K562 (cell line): ENCODE results near the gene DHX32. TPM values are rescaled to one million over a fixed set of nuclear protein-coding genes. Genes with fewer than 3 reads are reported as not detected.
A peak's percentile ranks its signal among the peaks of the same experiment; 100 is the strongest.

ENCODE experiments used
- ATAC-seq: fragments of 200-7000 bp; cut with Tn5 transposase; 3 replicates; pipeline ENCODE4 v1.9.1; 2020; ENCODE audit warnings: moderate library complexity
- BruUV-seq: library from RNA; stranded (reverse); fragments of 400-500 nt; replicated peaks from 2 replicates; lab custom pipeline; 2021; lab: Mats Ljungman, UMichigan
- CTCF ChIA-PET: fragments of 300-600 bp; formaldehyde crosslinking; extraction: SDS; loops from one replicate; lab custom pipeline; 2021; ENCODE audit warnings: low intra/inter-chr PET ratio; lab: Yijun Ruan, JAX
- POLR2A ChIA-PET: fragments of 300-600, 350-650 bp; sonication (Branson Sonifier 250); formaldehyde crosslinking; extraction: SDS; loops from one replicate; lab custom pipeline; 2021; ENCODE audit warnings: antibody characterized with exemption, inconsistent platforms; lab: Yijun Ruan, JAX
- DNase-seq, 4 experiments: peaks; one replicate each; pipeline versions ENCODE4 v3.0.0 to v3.0.0-alpha.2; 2011 to 2018; ENCODE audit warnings: low spot score in 3 of 4, mixed read lengths in 3 of 4; ENCODE audit errors: extremely low read depth in 1 of 4
- FAIRE-seq: peaks from 2 replicates; lab custom pipeline; 2011; peaks lifted over from hg19 to GRCh38; lab: Jason Lieb, UNC
- H2AFZ ChIP-seq: 2 replicates; pipeline ENCODE4 v1.6.0; 2011; ENCODE audit warnings: low read depth, low read length, control low read depth, inconsistent platforms
- H3K27ac ChIP-seq: fragments of 200-600 bp; 3 replicates; pipeline ENCODE4 v1.8.0; 2011; ENCODE audit warnings: low read depth, mild to moderate bottlenecking, control low read depth, inconsistent platforms, low read length, moderate library complexity, mixed read lengths; ENCODE audit errors: extremely low read depth
- H3K27me3 ChIP-seq, 2 experiments: fragments of 300-600 bp in 1 of 2; 2 replicates in 1 of 2; 3 replicates in 1 of 2; pipeline versions ENCODE4 v1.6.0 to v1.8.0; 2011; ENCODE audit warnings: inconsistent platforms in 2 of 2, low read length in 2 of 2, mild to moderate bottlenecking in 1 of 2, mixed read lengths in 1 of 2, moderate library complexity in 1 of 2; ENCODE audit not compliant: control insufficient read depth in 2 of 2, insufficient read depth in 2 of 2
- H3K36me3 ChIP-seq: fragments of 300-600 bp; 3 replicates; pipeline ENCODE4 v1.8.0; 2011; ENCODE audit warnings: mild to moderate bottlenecking, low read length, inconsistent platforms; ENCODE audit not compliant: control insufficient read depth, insufficient read depth
- H3K4me1 ChIP-seq, 2 experiments: fragments of 200-600 bp in 1 of 2; replicated peaks in 1 of 2; 2 replicates in 1 of 2; 3 replicates in 1 of 2; pipeline versions ENCODE4 v1.5.1 to v1.8.0; 2011; ENCODE audit warnings: inconsistent platforms in 2 of 2, low read length in 2 of 2, mild to moderate bottlenecking in 1 of 2, mixed read lengths in 1 of 2, moderate library complexity in 1 of 2; ENCODE audit not compliant: control insufficient read depth in 2 of 2, insufficient read depth in 2 of 2
- H3K4me2 ChIP-seq: 2 replicates; pipeline ENCODE4 v1.6.1; 2011; ENCODE audit warnings: low read length, control low read depth, inconsistent platforms, mixed read lengths; ENCODE audit not compliant: insufficient read depth
- H3K4me3 ChIP-seq: fragments of 200-600 bp; sonication (generic), shearing (Covaris generic); 2 replicates; pipeline ENCODE4 v1.5.1; 2016; ENCODE audit warnings: control low read depth, inconsistent platforms
- H3K79me2 ChIP-seq: fragments of 200-600 bp; 3 replicates; pipeline ENCODE4 v1.8.0; 2011; ENCODE audit warnings: low read length, inconsistent platforms; ENCODE audit not compliant: control insufficient read depth, insufficient read depth
- H3K9ac ChIP-seq, 2 experiments: 2 replicates each; pipeline versions ENCODE4 v1.6.0 to v1.6.1; 2011; ENCODE audit warnings: low read depth in 2 of 2, low read length in 2 of 2, control low read depth in 1 of 2, inconsistent platforms in 1 of 2, mild to moderate bottlenecking in 1 of 2, mixed read lengths in 1 of 2; ENCODE audit not compliant: insufficient read depth in 1 of 2
- H3K9me1 ChIP-seq: one replicate; pipeline ENCODE4 v1.6.0; 2011; ENCODE audit warnings: inconsistent platforms, mild to moderate bottlenecking, low read length, moderate library complexity; ENCODE audit not compliant: control insufficient read depth, insufficient read depth
- H3K9me3 ChIP-seq: replicated peaks from 2 replicates; pipeline ENCODE4 v1.5.1; 2011; ENCODE audit warnings: low read depth, low read length, inconsistent platforms; ENCODE audit not compliant: control insufficient read depth, insufficient read depth
- H4K20me1 ChIP-seq: replicated peaks from 2 replicates; pipeline ENCODE4 v1.6.1; 2011; ENCODE audit warnings: low read length, inconsistent platforms, mixed read lengths; ENCODE audit not compliant: control insufficient read depth, insufficient read depth
- ATF2 ChIP-seq: sonication (generic); formaldehyde crosslinking; IDR thresholded peaks from 2 replicates; pipeline ENCODE4 v1.8.1; 2022; ENCODE audit warnings: missing genetic modification reagents
- BRD9 ChIP-seq: fragments of 450-650 bp; IDR thresholded peaks from 2 replicates; pipeline ENCODE4 v1.6.1; 2018; ENCODE audit warnings: low read depth; ENCODE audit not compliant: partially characterized antibody
- CBFA2T3 ChIP-seq: fragments of 450-650 bp; IDR thresholded peaks from 2 replicates; pipeline ENCODE4 v1.6.1; 2017
- E2F5 ChIP-seq: sonication (generic); formaldehyde crosslinking; IDR thresholded peaks from 2 replicates; pipeline ENCODE4 v1.8.0; 2022; ENCODE audit warnings: mild to moderate bottlenecking, missing genetic modification reagents
- EGR1 ChIP-seq: fragments of 450-650 bp; conservative IDR thresholded peaks from 2 replicates; pipeline ENCODE4 v1.6.1; 2017; ENCODE audit warnings: mild to moderate bottlenecking
- GABPA ChIP-seq: fragments of 200-800 bp; sonication (Bioruptor generic); conservative IDR thresholded peaks from 2 replicates; pipeline ENCODE4 v1.6.1; 2016; ENCODE audit warnings: low read depth, missing genetic modification characterization, missing compliant biosample characterization
- IRF9 ChIP-seq: fragments of 450-650 bp; IDR thresholded peaks from 2 replicates; pipeline ENCODE4 v1.6.1; 2016; ENCODE audit warnings: missing biosample characterization, missing genetic modification characterization
- JUNB ChIP-seq: fragments of 450-650 bp; formaldehyde crosslinking; conservative IDR thresholded peaks from 2 replicates; pipeline ENCODE4 v1.4.0; 2020; ENCODE audit warnings: mild to moderate bottlenecking
- KAT7 ChIP-seq: sonication (generic); formaldehyde crosslinking; IDR thresholded peaks from 2 replicates; pipeline ENCODE4 v1.8.0; 2022; ENCODE audit warnings: missing genetic modification reagents, mild to moderate bottlenecking, borderline replicate concordance
- NCOR1 ChIP-seq: fragments of 450-650 bp; IDR thresholded peaks from 2 replicates; pipeline ENCODE4 v1.6.1; 2016; ENCODE audit warnings: mild to moderate bottlenecking, moderate library complexity
- TBP ChIP-seq: optimal IDR thresholded peaks from 2 replicates; pipeline ENCODE3; 2011; ENCODE audit warnings: low read depth, low read length, improper control_type of control experiment
- TFAP4 ChIP-seq: sonication (generic); formaldehyde crosslinking; IDR thresholded peaks from 2 replicates; pipeline ENCODE4 v1.8.0; 2022; ENCODE audit warnings: missing genetic modification reagents, mild to moderate bottlenecking, moderate library complexity, borderline replicate concordance
- ZNF146 ChIP-seq: IDR thresholded peaks from one replicate; pipeline ENCODE4 v1.6.1; 2018; ENCODE audit warnings: missing compliant biosample characterization; ENCODE audit not compliant: unreplicated experiment
- ZNF311 ChIP-seq: fragments of 250-450 bp; sonication (Bioruptor Pico); IDR thresholded peaks from 2 replicates; pipeline ENCODE4 v1.4.0; 2020; ENCODE audit warnings: mild to moderate bottlenecking, moderate library complexity
- ZNF347 ChIP-seq: fragments of 450-650 bp; formaldehyde crosslinking; IDR thresholded peaks from 2 replicates; pipeline ENCODE4 v1.4.0; 2020; ENCODE audit warnings: low read depth, mild to moderate bottlenecking, moderate library complexity
- WGBS: fragments of 100-300 bp; shearing (Covaris generic); methylation state at CpG from one replicate; pipeline ENCODE4 v1.1.6; 2016; ENCODE audit warnings: low coverage, mixed read lengths; ENCODE audit not compliant: insufficient coverage; ENCODE audit errors: missing lambda C conversion rate; 5-methylcytosine and 5-hydroxymethylcytosine counted together
- in situ Hi-C: fragments of 300-500 bp; cut with MboI; formaldehyde crosslinking; loops from 4 replicates; pipeline ENCODE4 v1.15.0; 2018; ENCODE audit warnings: inconsistent platforms, mixed read lengths
- intact Hi-C: fragments of 100-400 bp; cut with micrococcal nuclease; formaldehyde crosslinking; loops from 2 replicates; pipeline ENCODE4 v1.14.2; 2022
- polyA plus RNA-seq, 8 experiments: library from polyadenylated mRNA; depleted of rRNA in 4 of 8; stranded (reverse) in 5 of 8; unstranded in 3 of 8; fragments of >200 nt; fragmentation: Nextera tagmentation in 2 of 8; fragmentation: Illumina TruSeq in 1 of 8; extraction: Ambion mirVana in 2 of 8; extraction: Trizol in 1 of 8; gene quantifications; 2 replicates each; pipeline versions ENCODE4 v1.2.1 to v1.2.3, GENCODE V29; 2011 to 2014; ENCODE audit warnings: inconsistent platforms in 1 of 8, missing spikeins in 1 of 8
- total RNA-seq, 7 experiments: library from RNA; depleted of rRNA in 6 of 7; stranded (reverse); fragments of >200 nt in 6 of 7; fragmentation: Illumina TruSeq in 2 of 7; extraction: Trizol in 2 of 7; gene quantifications; 2 replicates each; pipeline versions ENCODE4 v1.2.1 to v1.2.3, GENCODE V29; 2011 to 2021; ENCODE audit warnings: low replicate concordance in 1 of 7

The DHX32 gene
- total and polyA plus RNA-seq, 9 of the 15 experiments (the other 6 are each of a cell fraction or from before 2014, with no cell fraction given) = 5.8 to 23.5 (median 17.5) TPM

GRCh38 chr10:125799451-125800182 is 81.5 kb downstream of the DHX32 start:
- in situ Hi-C loops = no loop called here
- Histone ChIP-seq H3K27ac (no peak overlapping the region; the same call in 2 of the 3 replicates), H3K36me3 (peaks cover 21% of the 10 kb centered on the region; the same call in 2 of the 3 replicates), H3K9me1 (no peaks in the 10 kb centered on the region), H3K9me3 (no peaks in the 10 kb centered on the region), H3K4me3 (no peak overlapping the region), H3K4me2 (no peak overlapping the region), H4K20me1 (no peaks in the 10 kb centered on the region; the same call in 1 of the 2 replicates), H3K79me2 (no peaks in the 10 kb centered on the region), H3K9ac (no peak overlapping the region), H2AFZ (no peak overlapping the region), H3K27me3 (no peaks in the 10 kb centered on the region), H3K4me1 (peaks cover 0 to 4% of the 10 kb centered on the region in 2 experiments; a peak in 2 of 5 replicates)
- ChIA-PET POLR2A (interaction anchor here (2.5 kb wide), 1 partner anchor 11 kb away, joined by 9 read pairs; no protein-coding TSS in a partner anchor), CTCF (no interaction called here)
- DNase-seq (peak; percentile 15 to 54 (median 27)), ATAC-seq (peak; percentile 69), FAIRE-seq (peak; percentile 66)
- BruUV-seq = no TSS peak
- intact Hi-C loops = no loop called here
- 48% methylated on average over 8 of the region's 8 CpGs for WGBS
- TF ChIP-seq CBFA2T3 (peak; percentile 79), JUNB (CRISPR knock-in tag) (no peak), GABPA (tag) (no peak), ATF2 (CRISPR knock-in tag) (no peak), KAT7 (CRISPR knock-in tag) (no peak), IRF9 (tag) (no peak), ZNF311 (CRISPR knock-in tag) (no peak), ZNF347 (no peak), EGR1 (no peak), BRD9 (no peak), TBP (no peak), TFAP4 (CRISPR knock-in tag) (peak; percentile 23; the same call in 1 of the 2 replicates), E2F5 (CRISPR knock-in tag) (no peak), NCOR1 (peak; percentile 42; the same call in 1 of the 2 replicates), ZNF146 (no peak)
